ENCODE results near the gene MAU2.
A peak's percentile ranks its signal among the peaks of the same experiment; 100 is the strongest.

Gene MAU2

DNA sequence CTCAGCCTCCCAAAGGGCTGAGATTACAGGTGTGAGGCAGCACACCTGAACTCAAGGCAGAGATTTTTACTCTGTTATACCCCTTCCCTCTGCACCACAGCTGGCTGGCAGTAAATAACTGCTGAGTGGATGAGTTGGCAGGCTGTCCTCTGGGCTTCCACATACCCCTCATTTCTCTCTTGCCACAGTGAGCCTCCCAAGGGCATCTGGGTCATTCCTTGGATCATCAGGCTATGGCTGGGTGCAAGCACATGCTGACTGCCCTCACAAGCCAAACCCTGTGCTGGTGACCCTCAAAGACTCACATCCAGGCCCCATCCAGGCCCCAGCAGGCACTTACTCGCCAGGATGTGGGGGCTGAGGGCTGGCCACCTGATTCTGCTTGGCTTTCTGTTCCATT lies 4.5 kb upstream of the MAU2 start:
- ChIA-PET CTCF (interaction anchor here (0.9 to 2.2 kb wide), 3 partner anchors 9 to 175 kb away, joined by 4 to 10 read pairs (median 4); no protein-coding TSS in a partner anchor), POLR2A (no interaction called here)
- H3K4me3 ChIP-seq (ENCODE audit: low read depth, low read length): no peak overlapping the region
- no peak for DNase-seq (ENCODE audit: low read depth, low spot score)
- no peak for TF ChIP-seq CTCF (IDR thresholded peaks at IDR 0.05; ENCODE audit: insufficient read depth, low read length, missing control alignments)

GRCh38 chr19:19319732-19320360 lies 783 bp upstream of the MAU2 start:
- TF ChIP-seq CTCF (IDR thresholded peaks at IDR 0.05; ENCODE audit: insufficient read depth, low read length, missing control alignments): no peak
- H3K4me3 ChIP-seq (ENCODE audit: low read depth, low read length): peak overlapping the region; percentile 99
- ChIA-PET CTCF (no interaction called here), POLR2A (no interaction called here)
- no peak for DNase-seq (ENCODE audit: low read depth, low spot score)

GRCh38 chr19:19321141-19321577 lies 530 bp downstream of the MAU2 start:
- no peak for TF ChIP-seq CTCF (IDR thresholded peaks at IDR 0.05; ENCODE audit: insufficient read depth, low read length, missing control alignments)
- ChIA-PET CTCF (interaction anchor here (0.7 to 7.3 kb wide), 6 partner anchors 13 to 175 kb away, joined by 3 to 46 read pairs (median 6); no protein-coding TSS in a partner anchor), POLR2A (interaction anchor here (0.9 kb wide), 1 partner anchor 62 kb away, joined by 3 read pairs; no protein-coding TSS in a partner anchor)
- no peak for DNase-seq (ENCODE audit: low read depth, low spot score)
- H3K4me3 ChIP-seq (ENCODE audit: low read depth, low read length): peak overlapping the region; percentile 99

- H3K4me3 ChIP-seq (ENCODE audit: low read depth, low read length): no peak overlapping the region
- TF ChIP-seq CTCF (IDR thresholded peaks at IDR 0.05; ENCODE audit: insufficient read depth, low read length, missing control alignments): no peak
- ChIA-PET POLR2A (interaction anchor here (0.5 to 1.6 kb wide), 3 partner anchors 9 to 41 kb away, joined by 3 to 4 read pairs (median 3); no protein-coding TSS in a partner anchor), CTCF (interaction anchor here (1.4 to 7.3 kb wide), 3 partner anchors 10 to 149 kb away, joined by 6 to 46 read pairs (median 7); no protein-coding TSS in a partner anchor)
- no peak for DNase-seq (ENCODE audit: low read depth, low spot score)
These were observed 3.6 kb downstream of the MAU2 start for GRCh38 chr19:19324059-19324770.

- no peak for DNase-seq (ENCODE audit: low read depth, low spot score)
- no peak for TF ChIP-seq CTCF (IDR thresholded peaks at IDR 0.05; ENCODE audit: insufficient read depth, low read length, missing control alignments)
- H3K4me3 ChIP-seq (ENCODE audit: low read depth, low read length): no peak overlapping the region
- ChIA-PET CTCF (interaction anchor here (1.9 to 7.3 kb wide), 4 partner anchors 11 to 163 kb away, joined by 5 to 46 read pairs (median 10); no protein-coding TSS in a partner anchor), POLR2A (no interaction called here)
These were observed 7.0 kb downstream of the MAU2 start for GRCh38 chr19:19327672-19328071.

- CTCF ChIA-PET: interaction anchor here (2.2 kb wide), 1 partner anchor 14 kb away, joined by 12 read pairs; no protein-coding TSS in a partner anchor
- POLR2A ChIA-PET: no interaction called here
These were observed 8.5 kb downstream of the MAU2 start for GRCh38 chr19:19329126-19329525.

More at GRCh38 chr19:19329126-19329525, 8.5 kb downstream of the MAU2 start:
- no peak for DNase-seq (ENCODE audit: low read depth, low spot score)
- no peak for TF ChIP-seq CTCF (IDR thresholded peaks at IDR 0.05; ENCODE audit: insufficient read depth, low read length, missing control alignments)
- H3K4me3 ChIP-seq (ENCODE audit: low read depth, low read length): no peak overlapping the region

All from AG04449 (cell line).